C1 segment of cervical spinal cord (tissue), 14 donors: ENCODE data around the gene TMEM170B.

Experiments used
- DNase-seq, 14 donors: peaks; one replicate each; lab custom pipeline; 2025; lab: John Stamatoyannopoulos, UW

The TMEM170B gene

DNA sequence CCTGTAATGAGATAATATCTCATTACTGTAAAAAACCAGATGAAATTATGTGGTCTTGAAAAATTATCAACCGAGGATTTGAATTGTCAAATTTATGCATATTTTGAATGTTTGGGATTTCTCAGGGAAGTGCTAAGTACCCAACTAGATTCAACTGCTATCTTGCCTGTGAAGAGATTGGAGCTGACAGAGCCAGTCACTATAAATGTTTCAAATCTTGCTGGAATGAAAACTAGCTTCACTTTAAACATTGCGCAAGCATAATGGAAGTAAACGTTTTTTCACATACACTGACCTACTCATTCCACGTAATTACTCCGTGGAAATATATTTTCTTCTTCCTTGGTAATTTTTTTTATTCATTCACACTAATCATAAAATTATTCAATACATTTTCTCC lies 46.7 kb downstream of the TMEM170B start:
- DNase-seq = no peak

- no peak for DNase-seq
Measured at GRCh38 chr6:11585426-11586016, 48.0 kb downstream of the TMEM170B start.

DNA sequence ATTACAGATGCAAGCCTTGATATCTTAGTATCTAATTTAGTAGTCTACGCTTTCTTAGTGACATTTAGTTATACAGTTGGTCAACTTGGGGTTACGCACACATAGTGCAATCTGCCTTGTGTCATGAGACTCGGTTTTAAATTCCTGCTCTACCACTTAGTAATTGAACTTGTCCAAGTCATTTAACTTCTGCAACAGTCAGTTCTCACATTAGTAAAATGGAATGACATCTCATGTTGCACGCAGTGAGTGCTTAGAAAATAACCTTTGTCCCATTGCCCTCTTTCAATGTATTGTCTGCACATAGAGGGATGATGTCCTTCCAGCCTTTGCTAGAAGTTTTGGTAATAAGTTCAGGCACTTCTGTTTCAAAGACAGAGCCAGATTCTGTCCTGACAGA lies 48.6 kb downstream of the TMEM170B start:
- DNase-seq = no peak

DNA sequence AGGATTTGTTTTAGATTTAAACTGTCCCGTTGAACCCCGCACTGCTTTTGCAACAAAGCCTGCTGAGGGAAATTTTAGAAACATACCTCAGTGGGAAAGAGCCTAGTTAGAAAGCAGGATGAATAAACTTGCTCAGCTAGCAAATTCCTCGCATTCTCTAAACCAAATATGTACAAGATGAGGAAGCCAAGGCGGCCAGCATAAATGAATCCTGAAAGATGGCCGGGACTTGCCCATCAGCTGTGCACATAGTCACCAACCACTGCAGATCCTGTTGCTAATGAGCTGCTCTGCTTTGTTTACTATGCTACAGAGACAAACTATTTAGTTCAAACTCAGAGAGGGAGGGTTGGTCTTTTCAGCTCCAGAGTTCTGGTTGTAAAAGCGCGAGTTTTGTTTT lies 49.0 kb downstream of the TMEM170B start:
- no peak for DNase-seq

GRCh38 chr6:11589261-11589660 lies 51.7 kb downstream of the TMEM170B start:
- no peak for DNase-seq

GRCh38 chr6:11592294-11592906 lies 54.9 kb downstream of the TMEM170B start:
- peak in 1 of 14 donors; percentile 27 for DNase-seq

- no peak for DNase-seq
Measured at GRCh38 chr6:11593096-11593495, 55.5 kb downstream of the TMEM170B start.

GRCh38 chr6:11595903-11596302 lies 58.4 kb downstream of the TMEM170B start:
- DNase-seq = no peak

DNA sequence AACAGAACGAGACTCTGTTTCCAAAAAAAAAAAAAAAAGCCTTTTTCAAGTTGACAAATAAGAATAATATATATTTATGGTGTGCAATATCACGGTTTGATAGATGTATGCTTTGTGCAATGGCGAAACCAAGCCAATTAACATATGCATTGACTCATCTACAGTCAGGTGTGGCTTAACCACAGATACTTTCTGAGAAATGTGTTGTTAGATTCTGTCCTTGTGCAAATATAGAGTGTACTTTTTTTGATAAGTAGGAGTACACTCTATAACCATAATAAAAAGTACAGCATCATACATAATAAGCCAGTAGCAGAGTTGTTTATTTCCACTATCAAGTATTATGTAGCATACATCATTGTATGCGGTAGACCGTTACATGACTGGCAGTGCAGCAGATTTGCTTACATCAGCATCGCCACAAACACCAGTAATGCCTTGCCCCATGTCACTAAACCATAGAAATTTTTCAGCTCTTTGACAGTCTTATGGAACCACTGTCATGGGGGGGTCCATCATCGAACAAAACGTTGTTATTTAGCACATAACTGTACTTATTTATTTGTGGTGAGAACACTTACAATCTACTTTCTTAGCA lies 59.2 kb downstream of the TMEM170B start:
- no peak for DNase-seq

DNA sequence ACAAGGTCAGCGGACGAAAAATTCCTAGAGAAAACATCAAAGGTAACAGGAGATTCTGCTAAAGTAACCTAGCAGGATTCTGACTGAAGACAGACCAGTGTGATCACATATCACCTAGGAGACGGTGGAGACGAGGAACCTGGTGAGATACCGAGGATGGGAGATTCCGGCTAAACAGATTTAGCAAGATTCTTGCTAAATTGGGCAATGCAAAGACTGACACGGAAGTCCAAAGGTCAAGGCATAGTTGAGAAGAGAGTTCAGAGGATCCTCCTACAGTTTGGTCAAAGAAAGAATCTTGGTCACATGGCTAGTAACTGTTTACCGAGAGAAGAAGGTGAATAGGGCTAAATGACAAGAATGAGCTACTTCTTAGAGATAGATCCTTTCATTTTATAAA lies 61.1 kb downstream of the TMEM170B start:
- no peak for DNase-seq

DNA sequence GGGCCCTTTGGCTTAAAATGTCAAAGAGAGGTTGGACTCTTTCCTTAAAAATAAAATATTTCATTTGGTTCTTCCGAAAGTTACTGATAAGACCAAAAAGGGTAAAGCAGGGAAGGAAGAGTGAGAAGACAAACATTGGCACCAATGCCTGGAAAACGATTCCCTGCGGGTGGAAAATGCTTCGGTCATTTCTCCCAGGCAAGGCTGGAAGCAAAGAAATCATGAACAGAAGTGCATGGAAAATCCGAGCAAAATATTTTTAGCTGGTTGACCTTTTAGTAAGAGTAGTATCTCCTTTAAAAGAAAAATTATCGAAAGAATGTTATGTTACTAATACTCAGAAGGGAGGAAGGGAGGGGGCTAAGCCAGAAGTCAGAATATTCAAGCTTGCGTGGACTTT lies 62.7 kb downstream of the TMEM170B start:
- DNase-seq = no peak

- no peak for DNase-seq
Measured at GRCh38 chr6:11601776-11602605, 64.4 kb downstream of the TMEM170B start.

GRCh38 chr6:11604215-11604614 lies 66.7 kb downstream of the TMEM170B start:
- no peak for DNase-seq

DNA sequence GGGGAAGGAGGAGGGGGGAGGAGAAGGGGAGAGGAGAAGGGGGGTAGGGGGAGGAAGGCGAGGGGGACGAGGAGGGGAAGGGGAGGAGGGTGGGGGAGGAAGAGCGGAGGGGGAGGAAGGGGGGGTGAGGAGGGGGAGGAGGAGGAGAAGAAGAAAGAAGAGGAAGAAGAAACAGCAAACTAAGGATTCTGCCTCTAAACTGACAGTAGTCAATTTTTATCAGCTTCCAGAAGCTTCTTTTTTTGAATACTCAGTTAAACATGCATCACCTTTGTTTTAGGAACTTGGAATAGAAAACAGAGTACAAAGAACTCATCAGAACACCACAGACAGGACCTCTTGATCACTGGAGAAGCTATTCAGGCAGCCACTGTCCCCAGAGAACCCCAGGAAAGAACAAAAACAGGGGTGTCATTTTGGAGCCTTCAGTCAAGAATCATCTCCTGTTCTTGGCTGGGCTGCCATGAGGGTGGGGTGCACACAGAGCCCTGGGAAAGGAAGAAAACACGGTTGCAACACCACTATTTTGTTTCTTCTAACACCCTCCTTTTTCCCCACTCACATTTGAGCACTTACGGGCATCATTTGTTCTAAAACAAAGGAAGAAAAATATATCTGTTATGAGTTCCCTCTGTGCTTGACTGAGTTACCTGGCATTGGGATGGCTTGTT lies 67.4 kb downstream of the TMEM170B start:
- DNase-seq = no peak

DNA sequence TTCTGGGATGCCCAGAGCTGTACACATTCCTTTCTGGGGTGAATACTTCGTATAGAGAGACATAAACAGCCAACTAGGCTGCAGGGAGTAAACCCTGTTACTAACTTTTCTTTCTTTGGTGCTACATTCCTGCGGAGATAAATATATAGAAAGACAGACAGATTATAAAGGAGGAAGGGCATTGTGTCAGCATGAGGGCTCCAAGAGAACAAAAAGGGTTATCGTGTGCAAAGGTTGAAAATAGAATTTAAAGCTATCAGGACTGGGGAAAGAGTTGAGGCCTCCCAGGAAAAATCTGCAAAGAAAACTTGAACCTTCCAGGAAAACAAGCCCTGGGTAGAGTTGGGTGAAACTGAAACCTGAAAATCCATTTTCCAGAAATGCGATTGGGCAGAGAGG lies 68.0 kb downstream of the TMEM170B start:
- DNase-seq = no peak

- DNase-seq = no peak
Measured at GRCh38 chr6:11606332-11606731, 68.8 kb downstream of the TMEM170B start.

- no peak for DNase-seq
Measured at GRCh38 chr6:11607383-11607782, 69.8 kb downstream of the TMEM170B start.

GRCh38 chr6:11608600-11609323 lies 71.2 kb downstream of the TMEM170B start:
- DNase-seq = no peak

DNA sequence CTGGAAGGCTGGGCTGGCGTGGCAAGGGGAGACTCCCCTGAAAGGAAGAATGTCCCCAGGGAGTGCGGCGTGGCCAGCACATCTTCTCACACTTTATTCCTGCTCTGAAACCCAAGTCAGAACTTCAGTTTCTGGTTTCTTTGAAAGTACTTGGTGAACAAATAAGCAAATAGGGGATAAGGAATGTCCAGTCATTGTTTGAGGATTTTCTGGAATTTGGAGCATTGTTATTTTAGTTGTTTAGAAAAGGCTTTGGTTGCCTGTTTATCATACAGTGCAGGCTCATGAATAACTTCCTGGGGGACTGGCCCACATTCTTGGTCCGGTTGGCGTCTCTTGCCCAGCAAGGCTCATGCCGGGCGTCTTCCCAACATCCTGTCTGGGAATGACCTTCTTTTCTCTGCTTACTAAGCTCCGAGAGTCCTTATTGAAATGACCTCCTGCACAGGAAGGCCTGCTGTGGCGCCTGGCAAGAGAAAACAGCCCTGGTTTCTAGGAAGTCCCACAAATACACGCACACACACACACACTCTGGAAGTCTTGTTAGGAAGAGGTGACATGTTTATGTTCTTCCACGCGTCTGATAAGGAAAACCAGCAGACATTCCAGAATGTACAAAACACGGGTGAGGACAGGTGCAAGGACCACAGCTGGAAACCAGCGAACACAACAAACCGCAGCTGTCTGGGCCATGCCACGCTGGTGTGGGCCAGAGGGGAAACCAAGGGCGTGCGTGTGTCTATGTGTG lies 71.9 kb downstream of the TMEM170B start:
- peak in 9 of 14 donors; percentile 2 to 70 (median 17) for DNase-seq

DNA sequence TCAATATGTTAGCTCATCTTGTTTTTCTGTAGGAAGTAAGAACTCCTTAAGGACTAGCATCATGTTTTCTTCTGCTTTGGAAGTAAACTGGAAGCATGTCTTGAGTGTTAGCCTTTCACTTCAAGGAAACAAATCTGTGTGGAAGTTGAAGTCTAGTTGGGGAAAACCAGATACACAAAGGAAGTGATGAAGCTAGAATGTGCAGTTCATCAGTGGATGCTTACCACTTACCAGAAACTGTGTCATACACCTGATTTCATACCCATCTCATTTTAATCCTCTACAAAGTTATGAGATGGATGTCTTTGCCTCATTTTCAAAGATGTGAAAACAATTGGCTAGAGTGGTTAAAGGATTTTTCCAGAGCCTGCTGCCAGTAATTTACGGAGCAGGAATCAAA lies 75.8 kb downstream of the TMEM170B start:
- DNase-seq = no peak

GRCh38 chr6:11613858-11614257 lies 76.3 kb downstream of the TMEM170B start:
- DNase-seq = no peak
